GM18517 (cell line): ENCODE results near the gene ANTKMT.
"Not testable (repeated sequence)": the region's sequence is repeated elsewhere in the genome, so short reads cannot be mapped to it uniquely, and the experiment has no call there.

Experiments
- ATAC-seq: cut with Tn5 transposase; IDR thresholded peaks from one replicate; pipeline ENCODE4 v1.9.1; 2021; ENCODE audit warnings: mild to moderate bottlenecking, moderate library complexity; ENCODE audit not compliant: unreplicated experiment

The ANTKMT gene

DNA sequence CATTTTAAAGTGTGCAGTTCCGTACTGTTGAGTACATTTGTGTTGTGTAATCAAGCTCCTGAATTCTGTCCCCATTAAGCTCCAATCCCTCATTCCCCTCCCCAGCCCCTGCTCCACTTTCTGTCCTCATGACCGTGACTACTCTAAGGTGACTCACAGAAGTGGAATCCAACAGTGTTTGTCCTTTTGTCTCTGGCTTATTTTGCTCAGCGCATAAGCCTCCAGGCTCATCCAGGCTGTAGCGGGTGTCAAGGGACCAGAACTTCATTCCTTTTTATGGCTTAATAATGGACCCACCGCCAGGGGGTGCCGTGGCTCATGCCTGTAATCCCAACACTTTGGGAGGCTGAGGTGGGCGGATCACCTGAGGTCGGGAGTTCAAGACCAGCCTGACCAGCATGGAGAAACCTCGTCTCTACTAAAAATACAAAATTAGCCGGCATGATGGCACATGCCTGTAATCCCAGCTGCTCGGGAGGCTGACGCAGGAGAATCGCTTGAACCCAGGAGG lies 8.2 kb upstream of the ANTKMT start:
- ATAC-seq: not testable (repeated sequence)

DNA sequence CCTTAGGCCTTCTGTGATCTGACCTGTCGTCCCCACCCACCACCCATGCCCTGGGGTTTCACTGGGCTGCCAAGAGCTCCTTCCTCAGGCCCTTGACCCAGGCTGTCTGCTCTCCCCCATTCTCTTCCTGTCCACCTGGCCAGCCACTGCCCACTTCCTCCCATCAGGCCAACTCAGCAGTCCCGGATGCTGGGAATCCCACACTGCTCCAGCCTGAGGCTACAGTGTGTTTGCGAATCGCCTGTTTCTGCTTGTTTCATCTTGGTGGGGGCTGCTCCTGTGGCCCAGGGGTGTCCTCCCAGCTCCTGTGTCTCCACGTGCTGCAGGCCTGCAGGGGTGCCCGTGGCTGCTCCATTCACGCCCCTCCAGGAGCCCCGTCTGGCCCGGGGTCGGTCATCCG lies 6.9 kb upstream of the ANTKMT start:
- no peak for ATAC-seq

GRCh38 chr16:714558-715476 lies 6.1 kb upstream of the ANTKMT start, which contains the start of gene METRN:
TSS of gene METRN (plus strand) at chr16:715118. CDS start at chr16:715290, 172 bp downstream.
- ATAC-seq: no peak

GRCh38 chr16:715477-716199 lies 5.3 kb upstream of the ANTKMT start:
- ATAC-seq: no peak

DNA sequence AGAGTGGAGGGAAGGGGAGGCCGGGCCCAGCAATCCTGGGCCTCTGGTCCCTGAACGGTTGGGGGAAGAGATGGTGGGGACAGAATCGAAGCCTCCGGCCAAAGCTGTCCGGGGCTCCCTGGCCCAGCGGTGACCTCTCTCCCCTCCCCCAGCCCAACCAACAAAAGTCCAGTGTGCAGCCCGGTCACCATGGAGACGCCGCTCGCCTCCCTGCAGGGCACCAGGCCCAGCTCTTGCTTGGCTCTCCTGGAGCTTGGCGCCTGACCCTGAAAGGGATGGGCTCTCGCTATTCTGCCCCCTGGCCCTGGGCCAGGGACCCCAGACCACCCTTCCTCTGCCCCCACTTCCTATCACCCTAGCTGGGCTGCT lies 4.8 kb upstream of the ANTKMT start:
- ATAC-seq: no peak

GRCh38 chr16:716768-717325 lies 4.1 kb upstream of the ANTKMT start:
- ATAC-seq: no peak

DNA sequence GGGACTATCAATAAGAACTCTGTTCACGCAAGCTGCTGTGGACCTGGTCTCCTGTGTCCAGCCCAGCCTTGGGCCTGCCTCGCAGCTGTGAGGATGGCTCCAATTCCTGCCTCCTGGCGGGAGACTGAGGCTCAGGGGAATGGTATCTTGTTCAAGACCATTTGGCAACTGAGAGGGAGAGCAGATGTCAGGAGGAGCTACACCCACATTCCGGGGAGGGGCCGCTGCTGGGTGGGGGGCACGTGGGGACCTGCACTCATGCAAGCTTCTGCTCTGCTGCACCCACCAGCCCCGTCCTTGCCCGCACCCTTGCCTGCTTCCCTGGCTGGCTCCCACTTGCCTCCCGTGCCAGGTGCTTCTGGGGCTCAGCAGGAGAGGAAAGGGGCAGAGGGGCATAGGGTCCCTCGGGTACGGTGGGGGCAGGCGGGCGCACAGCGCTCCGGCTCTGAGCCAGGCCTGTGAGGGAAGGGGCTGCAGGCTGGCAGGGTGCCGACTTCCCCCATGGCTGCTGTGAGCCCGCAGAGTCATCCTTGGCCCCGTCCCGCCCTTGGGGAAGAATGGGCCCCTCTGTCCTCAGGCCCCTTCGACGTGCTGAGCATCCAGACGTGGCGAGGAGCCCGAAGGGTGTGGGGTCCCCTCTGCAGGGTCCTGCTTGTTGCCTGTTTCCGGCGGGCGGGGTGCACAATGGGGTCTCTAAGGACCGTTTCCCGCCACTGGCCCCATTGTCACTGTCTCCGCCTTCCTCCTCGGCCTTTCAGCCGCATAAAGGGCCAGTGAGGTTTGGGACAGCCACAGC lies 3.3 kb upstream of the ANTKMT start:
- no peak for ATAC-seq

GRCh38 chr16:718389-718788 lies 2.6 kb upstream of the ANTKMT start:
- no peak for ATAC-seq

DNA sequence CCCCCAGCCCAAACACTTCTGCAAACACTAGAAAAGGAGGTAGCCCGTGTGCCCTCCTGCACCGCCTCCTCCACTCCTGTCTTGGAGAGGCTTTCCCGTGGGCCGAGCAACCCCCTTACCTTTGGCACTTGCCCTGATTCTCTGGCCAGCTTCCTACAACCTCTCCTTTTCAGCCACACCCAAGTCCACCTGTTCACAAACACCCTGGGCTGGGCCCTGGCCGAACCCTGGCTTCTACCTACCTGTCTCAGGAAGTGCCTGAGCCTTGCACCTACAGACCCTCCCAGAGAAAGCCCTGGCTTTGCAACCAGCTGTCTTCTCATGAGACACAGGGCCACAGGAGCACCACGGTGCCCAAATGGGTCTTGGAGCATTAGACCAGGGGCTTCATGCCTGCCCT lies 2.0 kb upstream of the ANTKMT start:
- no peak for ATAC-seq

DNA sequence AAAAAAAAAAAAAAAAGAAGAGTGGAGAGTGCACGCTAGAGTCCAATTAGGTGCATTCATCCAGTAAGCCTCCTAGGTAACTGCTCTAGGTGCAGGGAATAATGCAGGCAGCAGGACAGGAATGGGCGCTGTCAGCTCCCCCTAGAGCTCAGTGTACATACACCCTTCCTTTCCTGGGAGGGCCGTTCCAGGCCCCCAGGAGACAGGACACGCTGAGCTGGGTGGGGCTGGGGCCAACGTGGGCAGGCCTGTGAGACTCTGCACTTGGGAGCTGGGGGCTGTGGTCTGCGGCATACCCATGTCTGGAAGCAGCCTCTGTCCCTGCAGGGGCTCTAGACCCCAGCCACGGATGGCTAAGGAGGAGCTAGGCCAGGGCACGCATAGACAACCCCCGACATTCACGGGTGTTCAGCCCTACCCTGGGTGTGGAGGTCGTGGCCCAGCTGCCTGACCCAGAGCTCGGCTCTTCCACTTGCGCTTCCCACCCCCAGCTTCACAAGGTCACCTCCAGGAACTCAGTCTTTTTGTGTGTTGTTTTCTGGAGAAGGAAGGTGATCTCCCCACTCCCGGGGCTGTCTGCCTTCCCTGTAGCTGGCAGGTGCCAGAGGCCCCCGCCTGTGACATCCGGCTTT lies 1.0 kb upstream of the ANTKMT start:
- ATAC-seq: peak; percentile 22

- peak; percentile 10 for ATAC-seq
These were observed 428 bp upstream of the ANTKMT start for GRCh38 chr16:720447-720989.

DNA sequence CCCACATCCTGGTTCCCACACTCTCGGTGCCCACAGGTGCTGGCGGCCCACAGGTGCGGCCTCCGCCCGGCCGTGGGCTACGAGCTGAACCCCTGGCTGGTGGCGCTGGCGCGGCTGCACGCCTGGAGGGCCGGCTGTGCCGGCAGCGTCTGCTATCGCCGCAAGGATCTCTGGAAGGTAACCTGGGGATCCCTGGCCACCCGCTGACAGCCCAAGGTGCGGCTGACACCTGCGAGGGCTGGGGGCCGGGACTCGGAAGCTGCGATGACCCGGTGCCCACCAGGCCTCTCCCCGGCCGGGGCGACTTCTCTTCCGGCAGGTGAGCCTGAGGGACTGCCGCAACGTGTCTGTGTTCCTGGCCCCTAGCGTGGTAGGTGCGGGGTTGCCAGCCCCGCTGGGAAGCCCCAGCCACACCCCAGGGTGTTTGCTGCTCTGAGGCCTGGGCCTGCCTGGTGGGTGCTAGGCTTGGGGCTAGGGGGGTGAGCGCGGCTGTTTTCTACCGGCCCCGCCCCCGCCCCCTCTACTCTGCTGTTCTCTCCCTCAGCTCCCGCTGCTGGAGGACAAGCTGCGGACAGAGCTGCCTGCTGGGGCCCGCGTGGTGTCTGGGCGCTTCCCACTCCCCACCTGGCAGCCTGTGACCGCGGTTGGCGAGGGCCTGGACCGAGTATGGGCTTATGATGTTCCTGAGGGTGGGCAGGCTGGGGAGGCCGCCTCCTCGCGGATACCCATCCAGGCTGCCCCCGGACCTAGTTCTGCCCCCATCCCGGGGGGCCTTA lies 1.0 kb downstream of the ANTKMT start:
- no peak for ATAC-seq

- ATAC-seq: no peak
These were observed 2.1 kb downstream of the ANTKMT start for GRCh38 chr16:722835-723633.

GRCh38 chr16:723695-724094 lies 2.7 kb downstream of the ANTKMT start:
- no peak for ATAC-seq

- ATAC-seq: no peak
These were observed 3.5 kb downstream of the ANTKMT start for GRCh38 chr16:724188-725040.

GRCh38 chr16:725041-725376 lies 4.1 kb downstream of the ANTKMT start:
- ATAC-seq: no peak

- ATAC-seq: no peak
These were observed 4.7 kb downstream of the ANTKMT start for GRCh38 chr16:725463-726187.
